Naive thymus-derived CD4-positive, alpha-beta T cell (primary cell): ENCODE measurements around the gene CSNK1G3. TPM values are rescaled to one million over a fixed set of nuclear protein-coding genes. Genes with fewer than 3 reads are reported as not detected.

Source experiments
- ATAC-seq: fragments of 150-1000 bp; cut with Tn5 transposase; 2 replicates; pipeline ENCODE4 v1.10.0; 2021; ENCODE audit warnings: mild to moderate bottlenecking, moderate library complexity
- CTCF ChIA-PET: fragments of 350-600 bp; sonication (Branson Sonifier 250); formaldehyde crosslinking; loops from one replicate; lab custom pipeline; 2021; ENCODE audit warnings: antibody characterized with exemption; lab: Charles Lee
- POLR2A ChIA-PET: fragments of 350-600 bp; sonication (Branson Sonifier 250); formaldehyde crosslinking; loops from one replicate; lab custom pipeline; 2021; ENCODE audit warnings: antibody characterized with exemption, inconsistent platforms; lab: Charles Lee
- DNase-seq, 9 donors: peaks; one replicate each; pipeline versions ENCODE4 v3.0.0 to v3.0.0-alpha.2; 2020 to 2022; ENCODE audit warnings: mixed read lengths in 1 of 9
- H3K27ac ChIP-seq: one replicate; pipeline ENCODE4 v1.7.0; 2013; ENCODE audit warnings: mild to moderate bottlenecking, low read depth, low read length, moderate library complexity
- H3K27me3 ChIP-seq, 2 donors: one replicate each; pipeline ENCODE4 v1.7.0; 2013; ENCODE audit warnings: low read length in 2 of 2, mild to moderate bottlenecking in 2 of 2, moderate library complexity in 2 of 2; ENCODE audit not compliant: control insufficient read depth in 2 of 2, insufficient read depth in 2 of 2
- H3K36me3 ChIP-seq, 3 experiments: 1 replicate in 2 of 3; 2 replicates in 1 of 3; pipeline ENCODE4 v1.7.0; 2013; ENCODE audit warnings: low read length in 3 of 3, mild to moderate bottlenecking in 3 of 3, moderate library complexity in 1 of 3; ENCODE audit not compliant: insufficient read depth in 3 of 3, control insufficient read depth in 2 of 3
- H3K4me1 ChIP-seq, 2 donors: one replicate each; pipeline ENCODE4 v1.7.0; 2013; ENCODE audit warnings: low read length in 2 of 2, mild to moderate bottlenecking in 2 of 2, moderate library complexity in 1 of 2; ENCODE audit not compliant: control insufficient read depth in 2 of 2, insufficient read depth in 2 of 2
- H3K4me3 ChIP-seq: 2 replicates; pipeline ENCODE4 v1.7.0; 2013; ENCODE audit warnings: mild to moderate bottlenecking, low read length
- H3K9me3 ChIP-seq, 3 experiments: 1 replicate in 2 of 3; 2 replicates in 1 of 3; pipeline ENCODE4 v1.7.0; 2013; ENCODE audit warnings: low read length in 3 of 3; ENCODE audit not compliant: control insufficient read depth in 2 of 3
- H3K27ac Mint-ChIP-seq, 9 donors: one replicate each; pipeline ENCODE4 v1.8.0; 2020 to 2022; ENCODE audit warnings: mixed read lengths in 9 of 9, mild to moderate bottlenecking in 8 of 9, moderate library complexity in 5 of 9, inconsistent platforms in 2 of 9
- H3K27me3 Mint-ChIP-seq, 5 donors: one replicate each; pipeline ENCODE4 v1.8.0; 2021 to 2022; ENCODE audit warnings: mixed read lengths in 5 of 5, mild to moderate bottlenecking in 1 of 5
- H3K36me3 Mint-ChIP-seq, 5 donors: one replicate each; pipeline ENCODE4 v1.8.0; 2020 to 2022; ENCODE audit warnings: mixed read lengths in 5 of 5, mild to moderate bottlenecking in 3 of 5, inconsistent platforms in 1 of 5
- H3K4me1 Mint-ChIP-seq, 7 donors: one replicate each; pipeline ENCODE4 v1.8.0; 2020 to 2022; ENCODE audit warnings: mixed read lengths in 7 of 7, mild to moderate bottlenecking in 3 of 7, inconsistent platforms in 1 of 7
- H3K4me3 Mint-ChIP-seq, 10 donors: one replicate each; pipeline ENCODE4 v1.8.0; 2020 to 2022; ENCODE audit warnings: mild to moderate bottlenecking in 10 of 10, mixed read lengths in 10 of 10, moderate library complexity in 6 of 10, inconsistent platforms in 2 of 10
- H3K9me3 Mint-ChIP-seq, 11 donors: one replicate each; pipeline ENCODE4 v1.8.0; 2020 to 2022; ENCODE audit warnings: mixed read lengths in 11 of 11, mild to moderate bottlenecking in 4 of 11, inconsistent platforms in 1 of 11, moderate library complexity in 1 of 11
- intact Hi-C, 2 donors: fragments of 100-400 bp; cut with micrococcal nuclease; formaldehyde crosslinking; loops; one replicate each; pipeline ENCODE4 v1.15.1; 2023
- polyA plus RNA-seq, 2 donors: library from polyadenylated mRNA; unstranded; fragments of 300-500 nt; fragmentation: Illumina TruSeq; gene quantifications; one replicate each; pipeline ENCODE4 v1.2.3, GENCODE V29; 2021
- total RNA-seq, 6 experiments: library from RNA in 5 of 6; stranded (reverse) in 5 of 6; gene quantifications; 1 replicate in 5 of 6; 2 replicates in 1 of 6; pipeline ENCODE4 v1.2.3 and lab custom pipeline; 2021 to 2026

CSNK1G3 gene
- total and polyA plus RNA-seq, 7 experiments from 2014 or later, result 20.0 to 83.8 (median 52.3) TPM

GRCh38 chr5:123511290-123511647 is 708 bp upstream of the CSNK1G3 start:
- peaks cover 28 to 50% (median 41%) of the 10 kb centered on the region in 7 donors for H3K4me1 Mint-ChIP-seq
- Histone ChIP-seq H3K27ac (peak overlapping the region; percentile 75), H3K4me1 (peaks cover 15 to 22% of the 10 kb centered on the region in 2 donors), H3K9me3 (no peaks in the 10 kb centered on the region), H3K27me3 (no peaks in the 10 kb centered on the region), H3K36me3 (no peaks in the 10 kb centered on the region), H3K4me3 (peak overlapping the region; percentile 73)
- DNase-seq (no peak), ATAC-seq (no peak)
- CTCF ChIA-PET, result no interaction called here
- H3K27me3 Mint-ChIP-seq, result peaks cover 0 to 18% (median 0%) of the 10 kb centered on the region in 5 donors
- POLR2A ChIA-PET, result interaction anchor here (1.0 to 5.3 kb wide), 8 partner anchors 10 to 736 kb away, joined by 3 to 88 read pairs (median 4); partner anchors contain the start of gene CEP120
- peaks cover 0 to 4% (median 0%) of the 10 kb centered on the region in 11 donors for H3K9me3 Mint-ChIP-seq
- intact Hi-C loops, result loop anchor here (5.0 to 10.0 kb wide), 4 partner anchors 74 to 1549 kb away; partner anchors contain the start of genes SNX2 (in 1 of the 2), SNX24 (in 1 of the 2) and SRFBP1 (in 1 of the 2)
- peak overlapping the region; percentile 90 to 99 (median 99) for H3K4me3 Mint-ChIP-seq
- peaks cover 0 to 6% (median 0%) of the 10 kb centered on the region in 5 donors for H3K36me3 Mint-ChIP-seq
- peak overlapping the region; percentile 96 to 99 (median 98) for H3K27ac Mint-ChIP-seq

- CTCF ChIA-PET, result interaction anchor here (1.7 kb wide), 1 partner anchor 90 kb away, joined by 5 read pairs; the partner anchor contains the start of gene CEP120
- ATAC-seq (no peak), DNase-seq (peak; percentile 12 to 59 (median 24))
- Mint-ChIP-seq H3K27ac (peak overlapping the region; percentile 64 to 95 (median 88)), H3K9me3 (peaks cover 0 to 4% (median 0%) of the 10 kb centered on the region in 11 donors), H3K4me1 (peaks cover 29 to 62% (median 50%) of the 10 kb centered on the region in 7 donors), H3K36me3 (peaks cover 0 to 6% (median 0%) of the 10 kb centered on the region in 5 donors), H3K27me3 (peaks cover 0 to 7% (median 0%) of the 10 kb centered on the region in 5 donors), H3K4me3 (peak overlapping the region; percentile 82 to 100 (median 90))
- Histone ChIP-seq H3K4me1 (peaks cover 15 to 24% of the 10 kb centered on the region in 2 donors), H3K4me3 (peak overlapping the region; percentile 73), H3K27me3 (no peaks in the 10 kb centered on the region), H3K36me3 (no peaks in the 10 kb centered on the region), H3K9me3 (no peaks in the 10 kb centered on the region), H3K27ac (peak overlapping the region; percentile 75)
- POLR2A ChIA-PET, result interaction anchor here (0.6 to 5.3 kb wide), 9 partner anchors 9 to 737 kb away, joined by 3 to 88 read pairs (median 4); partner anchors contain the start of gene CEP120
- intact Hi-C loops, result loop anchor here (1.0 to 10.0 kb wide), 12 partner anchors 8 to 1552 kb away; partner anchors contain the start of genes CEP120 (in 2 of the 2), SRFBP1 (in 2 of the 2), SNX2 (in 1 of the 2) and SNX24 (in 1 of the 2)
These were observed 859 bp downstream of the CSNK1G3 start for GRCh38 chr5:123512611-123513461.

- Histone ChIP-seq H3K27ac (no peak overlapping the region), H3K4me3 (no peak overlapping the region), H3K27me3 (no peaks in the 10 kb centered on the region), H3K4me1 (peaks cover 15 to 24% of the 10 kb centered on the region in 2 donors), H3K36me3 (no peaks in the 10 kb centered on the region), H3K9me3 (no peaks in the 10 kb centered on the region)
- intact Hi-C loops, result loop anchor here (1.0 to 10.0 kb wide), 5 partner anchors 70 to 1552 kb away; partner anchors contain the start of genes SNX2 (in 1 of the 2), SNX24 (in 1 of the 2) and SRFBP1 (in 1 of the 2)
- Mint-ChIP-seq H3K4me3 (peak overlapping the region in 9 of 10 donors; percentile 16 to 92 (median 35)), H3K27me3 (peaks cover 0 to 2% (median 0%) of the 10 kb centered on the region in 5 donors), H3K27ac (peak overlapping the region in 6 of 9 donors; percentile 15 to 64 (median 25)), H3K36me3 (peaks cover 0 to 9% (median 0%) of the 10 kb centered on the region in 5 donors), H3K4me1 (peaks cover 36 to 78% (median 65%) of the 10 kb centered on the region in 7 donors), H3K9me3 (peaks cover 0 to 4% (median 0%) of the 10 kb centered on the region in 11 donors)
- ATAC-seq, result no peak
- ChIA-PET POLR2A (interaction anchor here (0.6 to 5.3 kb wide), 3 partner anchors 24 to 96 kb away, joined by 3 to 88 read pairs (median 3); partner anchors contain the start of gene CEP120), CTCF (interaction anchor here (1.7 kb wide), 1 partner anchor 92 kb away, joined by 5 read pairs; the partner anchor contains the start of gene CEP120)
- DNase-seq, result no peak
These were observed 2.8 kb downstream of the CSNK1G3 start for GRCh38 chr5:123514615-123515355.

GRCh38 chr5:123515904-123516303 is 3.9 kb downstream of the CSNK1G3 start:
- H3K27me3 Mint-ChIP-seq, result peaks cover 0 to 2% (median 0%) of the 10 kb centered on the region in 5 donors
- ChIA-PET CTCF (no interaction called here), POLR2A (no interaction called here)
- peak overlapping the region in 6 of 9 donors; percentile 1 to 51 (median 22) for H3K27ac Mint-ChIP-seq
- peaks cover 36 to 80% (median 65%) of the 10 kb centered on the region in 7 donors for H3K4me1 Mint-ChIP-seq
- peak overlapping the region in 9 of 10 donors; percentile 8 to 61 (median 26) for H3K4me3 Mint-ChIP-seq
- Histone ChIP-seq H3K4me1 (peaks cover 15 to 24% of the 10 kb centered on the region in 2 donors), H3K9me3 (no peaks in the 10 kb centered on the region), H3K36me3 (no peaks in the 10 kb centered on the region), H3K27ac (no peak overlapping the region), H3K27me3 (no peaks in the 10 kb centered on the region), H3K4me3 (no peak overlapping the region)
- intact Hi-C loops, result loop anchor here (1.0 to 10.0 kb wide), 3 partner anchors 11 to 95 kb away; no protein-coding TSS in a partner anchor
- DNase-seq (peak in 7 of 9 donors; percentile 33 to 65 (median 59)), ATAC-seq (peak; percentile 52)
- peaks cover 0 to 9% (median 0%) of the 10 kb centered on the region in 5 donors for H3K36me3 Mint-ChIP-seq
- peaks cover 0 to 4% (median 0%) of the 10 kb centered on the region in 11 donors for H3K9me3 Mint-ChIP-seq

- no peaks in the 10 kb centered on the region for H3K27me3 Mint-ChIP-seq
- H3K4me1 Mint-ChIP-seq, result peaks cover 38 to 77% (median 60%) of the 10 kb centered on the region in 7 donors
- no peaks in the 10 kb centered on the region for H3K9me3 ChIP-seq
- H3K27ac Mint-ChIP-seq, result no peak overlapping the region
- DNase-seq (no peak), ATAC-seq (no peak)
- peaks cover 15 to 21% of the 10 kb centered on the region in 2 donors for H3K4me1 ChIP-seq
- peaks cover 0 to 2% (median 0%) of the 10 kb centered on the region in 11 donors for H3K9me3 Mint-ChIP-seq
- H3K27me3 ChIP-seq, result no peaks in the 10 kb centered on the region
- H3K27ac ChIP-seq, result no peak overlapping the region
- H3K36me3 Mint-ChIP-seq, result peaks cover 0 to 9% (median 0%) of the 10 kb centered on the region in 5 donors
- H3K36me3 ChIP-seq, result no peaks in the 10 kb centered on the region
- intact Hi-C loops, result loop anchor here in 1 of 2 donors (10.0 kb wide), 1 partner anchor 67 kb away; no protein-coding TSS in a partner anchor
- POLR2A ChIA-PET, result no interaction called here
- H3K4me3 ChIP-seq, result no peak overlapping the region
- no peak overlapping the region for H3K4me3 Mint-ChIP-seq
- CTCF ChIA-PET, result no interaction called here
These were observed 5.5 kb downstream of the CSNK1G3 start for GRCh38 chr5:123517476-123517875.
